H1 (cell line): Measurements from ENCODE around the gene C1orf52. TPM values are rescaled to one million over a fixed set of nuclear protein-coding genes. Genes with fewer than 3 reads are reported as not detected.
A peak's percentile ranks its signal among the peaks of the same experiment; 100 is the strongest.

Source experiments
- ATF3 ChIP-seq: IDR thresholded peaks from 2 replicates; pipeline ENCODE4 v1.6.1; 2011; ENCODE audit warnings: low read depth, mild to moderate bottlenecking, low read length; ENCODE audit not compliant: insufficient read depth
- BCL11A ChIP-seq, 2 experiments: IDR thresholded peaks; one replicate each; pipeline ENCODE4 v1.6.1; 2011; ENCODE audit warnings: low read depth in 2 of 2, low read length in 2 of 2, mild to moderate bottlenecking in 2 of 2
- BRCA1 ChIP-seq: IDR thresholded peaks from 2 replicates; pipeline ENCODE4 v1.6.1; 2012; ENCODE audit warnings: low read depth, low read length, improper control_type of control experiment
- CBX5 ChIP-seq: fragments of 300-800, 300-1000 bp; sonication (generic); IDR thresholded peaks from 2 replicates; pipeline ENCODE4 v1.7.1; 2016; ENCODE audit warnings: antibody characterized with exemption, low read length, low read depth
- CBX8 ChIP-seq: fragments of 300-800, 300-1000 bp; sonication (generic); IDR thresholded peaks from 2 replicates; pipeline ENCODE4 v1.7.1; 2016; ENCODE audit warnings: low read depth, low read length, borderline replicate concordance
- CHD2 ChIP-seq: IDR thresholded peaks from 2 replicates; pipeline ENCODE4 v1.6.1; 2012; ENCODE audit warnings: low read length, improper control_type of control experiment
- CREB1 ChIP-seq: IDR thresholded peaks from 2 replicates; pipeline ENCODE4 v1.6.1; 2012; ENCODE audit warnings: inconsistent platforms
- CTBP2 ChIP-seq: IDR thresholded peaks from 2 replicates; pipeline ENCODE4 v1.7.0; 2011; ENCODE audit warnings: borderline replicate concordance, mild to moderate bottlenecking, moderate library complexity, mixed read lengths, low read length; ENCODE audit not compliant: insufficient read depth, insufficient read length
- JUN ChIP-seq: IDR thresholded peaks from 2 replicates; pipeline ENCODE4 v1.6.1; 2011; ENCODE audit warnings: low read depth, mild to moderate bottlenecking, improper control_type of control experiment, low read length
- KDM1A ChIP-seq: fragments of 200-600, 300-600 bp; sonication (generic); IDR thresholded peaks from 2 replicates; pipeline ENCODE4 v1.7.1; 2016; ENCODE audit warnings: mild to moderate bottlenecking, low read length, borderline replicate concordance
- MAX ChIP-seq: IDR thresholded peaks from 2 replicates; pipeline ENCODE4 v1.6.1; 2012; ENCODE audit warnings: inconsistent platforms
- POLR2A ChIP-seq, 2 experiments: IDR thresholded peaks; 1 replicate in 1 of 2; 2 replicates in 1 of 2; pipeline ENCODE4 v1.6.1; 2011; ENCODE audit warnings: low read depth in 2 of 2, low read length in 2 of 2, mild to moderate bottlenecking in 2 of 2; ENCODE audit errors: control extremely low read depth in 1 of 2
- POU5F1 ChIP-seq: IDR thresholded peaks from 2 replicates; pipeline ENCODE4 v1.6.1; 2011; ENCODE audit warnings: low read depth, mild to moderate bottlenecking, low read length, moderate library complexity
- RNF2 ChIP-seq: fragments of 200-900, 300-1000 bp; sonication (generic); IDR thresholded peaks from 2 replicates; pipeline ENCODE4 v1.7.1; 2016; ENCODE audit warnings: borderline replicate concordance, low read depth, mild to moderate bottlenecking, antibody characterized with exemption, low read length; ENCODE audit not compliant: poor library complexity, severe bottlenecking; ENCODE audit errors: missing control alignments
- SAP30 ChIP-seq: fragments of 300-600 bp; sonication (generic); IDR thresholded peaks from 2 replicates; pipeline ENCODE4 v1.7.1; 2012; ENCODE audit warnings: low read length, moderate library complexity, mild to moderate bottlenecking, inconsistent platforms; ENCODE audit not compliant: insufficient read depth, insufficient replicate concordance
- SIN3A ChIP-seq, 2 experiments: IDR thresholded peaks in 1 of 2; conservative IDR thresholded peaks in 1 of 2; 2 replicates each; pipeline ENCODE4 v1.6.1; 2011 to 2012; ENCODE audit warnings: low read length in 2 of 2, improper control_type of control experiment in 1 of 2, low read depth in 1 of 2, mild to moderate bottlenecking in 1 of 2
- SIRT6 ChIP-seq: IDR thresholded peaks from one replicate; pipeline ENCODE4 v1.7.1; 2012; ENCODE audit warnings: low read length, inconsistent platforms
- SP1 ChIP-seq: IDR thresholded peaks from 2 replicates; pipeline ENCODE4 v1.6.1; 2011; ENCODE audit warnings: low read depth, low read length
- SP2 ChIP-seq: IDR thresholded peaks from 2 replicates; pipeline ENCODE4 v1.6.1; 2012; ENCODE audit warnings: mild to moderate bottlenecking, low read length, inconsistent platforms
- SP4 ChIP-seq: IDR thresholded peaks from 2 replicates; pipeline ENCODE4 v1.6.1; 2012; ENCODE audit warnings: low read length, inconsistent platforms
- TAF1 ChIP-seq: IDR thresholded peaks from 2 replicates; pipeline ENCODE4 v1.6.1; 2011; ENCODE audit warnings: mild to moderate bottlenecking, low read depth, low read length
- TCF12 ChIP-seq: IDR thresholded peaks from 2 replicates; pipeline ENCODE4 v1.6.1; 2011; ENCODE audit warnings: low read depth, mild to moderate bottlenecking, low read length
- TEAD4 ChIP-seq: IDR thresholded peaks from 2 replicates; pipeline ENCODE4 v1.6.1; 2012; ENCODE audit warnings: low read depth, low read length, inconsistent platforms, mixed read lengths
- YY1 ChIP-seq: IDR thresholded peaks from 2 replicates; pipeline ENCODE4 v1.6.1; 2011; ENCODE audit warnings: low read depth, mild to moderate bottlenecking, low read length
- polyA plus RNA-seq, 7 experiments: library from polyadenylated mRNA; depleted of rRNA in 3 of 7; stranded (reverse) in 5 of 7; unstranded in 2 of 7; fragments of >200 nt in 5 of 7; fragments of 200-250 nt in 2 of 7; gene quantifications; 1 replicate in 5 of 7; 2 replicates in 1 of 7; 4 replicates in 1 of 7; pipeline versions ENCODE4 v1.2.1 to v1.2.3, GENCODE V29; 2011 to 2013; ENCODE audit warnings: missing spikeins in 2 of 7, mixed read lengths in 2 of 7
- total RNA-seq: library from RNA; stranded (reverse); fragmentation: NEBNext Ultra II Directional; extraction: Animal tissue kit (Norgen Biotek cat#: 25700); gene quantifications from 2 replicates; pipeline ENCODE4 v1.2.1, GENCODE V29; 2021

The C1orf52 gene
- total and polyA plus RNA-seq, 2 of the 8 experiments (the other 6 are each of a cell fraction or from before 2014, with no cell fraction given), result 29.2 to 39.1 TPM

GRCh38 chr1:85201340-85202091, 57.9 kb downstream of the C1orf52 start (continued):
- TF ChIP-seq RNF2 (no peak), BRCA1 (no peak), CBX8 (no peak), TEAD4 (peak; percentile 99), ATF3 (no peak), SIRT6 (no peak), CHD2 (no peak), CBX5 (no peak), JUN (no peak), SP1 (no peak), SIN3A (conservative IDR thresholded peaks at IDR 0.05 in 1 of 2, IDR thresholded peaks at IDR 0.05 in 1 of 2; ENCODE audit: low read depth in 1 of 2, low read length in 2 of 2) (peak; percentile 81 to 90; a peak in 3 of 4 replicates), KDM1A (no peak), YY1 (no peak), CREB1 (peak; percentile 16; the same call in 1 of the 2 replicates), SP4 (no peak), POU5F1 (no peak), POLR2A (IDR thresholded peaks at IDR 0.05; ENCODE audit: control extremely low read depth in 1 of 2, low read depth in 2 of 2, low read length in 2 of 2) (peak in 1 of 2 experiments; percentile 79; a peak in 2 of 3 replicates), SP2 (no peak), TCF12 (0 out of 2 replicates have a peak, but pooled peaks have one; percentile 31), MAX (peak; percentile 82; the same call in 1 of the 2 replicates), SAP30 (peak; percentile 89), TAF1 (peak; percentile 64; the same call in 1 of the 2 replicates), CTBP2 (peak; percentile 54), BCL11A (IDR thresholded peaks at IDR 0.05; ENCODE audit: low read depth in 2 of 2, low read length in 2 of 2) (no peak)
